HG03159 (cell line): ENCODE data around the gene ILKAP.

ENCODE experiments used
- ATAC-seq: cut with Tn5 transposase; IDR thresholded peaks from one replicate; pipeline ENCODE4 v1.9.1; 2021; ENCODE audit warnings: mild to moderate bottlenecking, moderate library complexity; ENCODE audit not compliant: unreplicated experiment

ILKAP gene

GRCh38 chr2:238138331-238139195 is 64.9 kb downstream of the ILKAP start, which contains the start of gene KLHL30:
TSS of gene KLHL30 (plus strand) at chr2:238138668. CDS start at chr2:238140755, 2,087 bp downstream.
- ATAC-seq, result no peak

GRCh38 chr2:238137885-238138284 is 65.6 kb downstream of the ILKAP start:
- ATAC-seq, result no peak

GRCh38 chr2:238136820-238137537 is 66.5 kb downstream of the ILKAP start:
- no peak for ATAC-seq

- no peak for ATAC-seq
These were observed 67.8 kb downstream of the ILKAP start for GRCh38 chr2:238135601-238136150.

- no peak for ATAC-seq
These were observed 69.1 kb downstream of the ILKAP start for GRCh38 chr2:238134393-238134785.

GRCh38 chr2:238133499-238134392 is 69.7 kb downstream of the ILKAP start:
- no peak for ATAC-seq

GRCh38 chr2:238132463-238133450 is 70.7 kb downstream of the ILKAP start:
- ATAC-seq, result no peak

GRCh38 chr2:238131761-238132462 is 71.6 kb downstream of the ILKAP start:
- ATAC-seq, result no peak

- no peak for ATAC-seq
These were observed 72.5 kb downstream of the ILKAP start for GRCh38 chr2:238130696-238131628.

GRCh38 chr2:238130111-238130695 is 73.3 kb downstream of the ILKAP start:
- no peak for ATAC-seq

GRCh38 chr2:238129166-238130010 is 74.1 kb downstream of the ILKAP start:
- no peak for ATAC-seq

- no peak for ATAC-seq
These were observed 74.9 kb downstream of the ILKAP start for GRCh38 chr2:238128534-238129001.

- ATAC-seq, result no peak
These were observed 75.4 kb downstream of the ILKAP start for GRCh38 chr2:238128061-238128440.

- peak; percentile 64 for ATAC-seq
These were observed 76.1 kb downstream of the ILKAP start for GRCh38 chr2:238127165-238128060.

GRCh38 chr2:238126775-238127164 is 76.7 kb downstream of the ILKAP start:
- ATAC-seq, result no peak
